HUES64 (cell line): ENCODE data around the gene LBX2.

Source experiments
- H3K27ac ChIP-seq: 2 replicates; pipeline ENCODE4 v1.7.0; 2013; ENCODE audit warnings: low read depth, low read length, inconsistent platforms
- H3K27me3 ChIP-seq: 2 replicates; pipeline ENCODE4 v1.6.1; 2013; ENCODE audit warnings: mild to moderate bottlenecking, low read length; ENCODE audit not compliant: insufficient read depth
- H3K36me3 ChIP-seq: 2 replicates; pipeline ENCODE4 v1.6.1; 2013; ENCODE audit warnings: mild to moderate bottlenecking, low read length; ENCODE audit not compliant: insufficient read depth
- H3K4me1 ChIP-seq: 2 replicates; pipeline ENCODE4 v1.6.1; 2013; ENCODE audit warnings: mild to moderate bottlenecking, low read length, moderate library complexity; ENCODE audit not compliant: insufficient read depth
- H3K4me3 ChIP-seq: 2 replicates; pipeline ENCODE4 v1.5.1; 2013; ENCODE audit warnings: mild to moderate bottlenecking, low read length, moderate library complexity
- H3K9ac ChIP-seq: 2 replicates; pipeline ENCODE4 v1.6.1; 2013; ENCODE audit warnings: mild to moderate bottlenecking, low read depth, low read length
- H3K9me3 ChIP-seq: 2 replicates; pipeline ENCODE4 v1.6.1; 2013; ENCODE audit warnings: low read depth, low read length; ENCODE audit not compliant: insufficient read depth
- WGBS: fragments of 150-250, 120-280 bp; methylation state at CpG from one replicate; pipeline ENCODE4 v1.1.7; 2013; ENCODE audit warnings: missing lambda C conversion rate; 5-methylcytosine and 5-hydroxymethylcytosine counted together

The LBX2 gene

DNA sequence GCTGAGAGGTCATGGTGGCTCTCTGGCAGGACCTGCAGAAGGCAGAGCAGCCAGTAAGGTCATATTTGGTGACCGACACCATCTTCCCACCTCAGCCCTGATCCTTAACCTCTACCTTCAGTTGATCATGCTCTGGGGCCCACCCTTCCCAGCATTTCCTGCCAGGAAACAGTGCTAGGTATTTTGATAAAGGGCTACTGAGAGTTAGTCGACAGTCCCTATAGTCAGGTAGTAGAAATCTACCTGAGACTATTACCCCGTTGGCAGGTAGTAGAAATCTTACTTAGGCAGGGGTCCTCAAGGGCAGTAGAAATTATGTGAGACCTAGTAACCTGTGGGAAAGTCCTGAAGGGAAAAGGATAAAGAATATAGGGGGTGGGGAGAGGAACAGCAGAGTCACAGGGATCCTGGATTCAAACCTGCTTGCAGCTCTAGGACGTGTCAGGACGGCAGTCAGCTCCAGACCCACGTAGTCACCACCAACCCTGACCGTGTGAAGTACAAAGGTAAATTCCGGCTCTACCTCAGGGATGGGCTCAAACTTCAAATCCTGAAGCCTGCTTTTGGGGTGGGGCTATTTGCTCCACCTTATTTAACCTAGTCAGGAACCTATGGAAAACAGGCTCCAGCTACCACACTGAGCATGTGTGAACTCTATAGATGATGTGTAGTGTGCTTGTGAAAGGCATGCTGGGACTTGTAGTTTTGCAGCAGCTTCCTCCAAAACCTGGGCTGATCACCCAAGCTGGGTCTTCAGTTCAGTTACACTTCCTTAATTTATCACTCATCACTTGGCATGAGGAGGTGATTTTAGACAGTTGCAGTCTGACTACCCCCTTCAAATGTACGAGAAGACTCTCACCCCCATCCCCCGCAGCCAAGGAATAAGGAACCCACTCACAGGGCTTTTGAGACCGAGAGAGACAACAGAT, 26.6 kb upstream of the LBX2 start, which contains the start of gene DQX1:
TSS of gene DQX1 (minus strand) at position 515 of the 932 bp plus-strand sequence. CDS start at position 13, 502 bp downstream.
- Histone ChIP-seq H3K27ac (no peak within 1 kb of the TSS), H3K4me1 (peaks cover 4% of the 10 kb centered on the region; the same call in 1 of the 2 replicates), H3K36me3 (peaks cover 21% of the 10 kb centered on the region), H3K9me3 (no peaks in the 10 kb centered on the region), H3K27me3 (peaks cover 17% of the 10 kb centered on the region; the same call in 1 of the 2 replicates), H3K9ac (no peak within 1 kb of the TSS), H3K4me3 (no peak within 1 kb of the TSS)
- 93% methylated on average over 11 of the region's 11 CpGs for WGBS

DNA sequence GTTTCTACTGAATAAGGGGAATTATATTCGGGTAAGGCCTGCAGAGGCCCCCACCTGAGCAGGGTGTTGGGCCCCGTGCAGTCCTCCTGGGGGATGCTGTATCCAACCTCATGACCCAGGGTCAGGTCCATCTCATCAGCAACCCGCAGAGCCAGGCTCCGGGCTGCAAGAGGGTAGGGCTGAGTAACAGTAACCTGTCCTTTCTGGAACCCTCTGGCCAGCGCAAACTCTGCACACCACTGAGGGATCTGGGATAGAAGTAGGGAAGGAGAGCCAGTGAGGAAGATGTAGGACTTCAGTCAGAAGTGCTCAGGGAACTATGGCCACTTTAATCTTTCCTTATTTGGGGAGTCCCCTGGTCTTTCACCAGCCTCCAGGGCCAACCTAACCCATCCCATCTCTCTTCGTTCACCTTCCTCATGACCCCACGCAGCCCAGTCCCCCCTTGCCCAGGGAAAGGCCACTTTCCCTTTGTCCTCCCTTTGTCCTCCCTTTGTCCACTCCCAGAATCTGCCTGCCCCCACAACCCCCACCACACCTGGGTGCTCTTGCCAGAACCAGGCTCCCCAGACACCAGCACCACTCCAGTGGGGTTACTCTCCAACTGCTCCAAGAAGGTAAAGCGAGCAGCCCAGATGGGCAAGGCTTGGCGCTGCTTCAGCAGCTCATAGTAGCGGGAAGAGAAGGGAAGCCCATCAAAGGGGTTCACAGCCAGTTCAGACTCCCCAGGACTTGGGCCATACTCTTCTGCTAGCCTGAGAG, 25.7 kb upstream of the LBX2 start:
- no peaks in the 10 kb centered on the region for H3K9me3 ChIP-seq
- H3K4me1 ChIP-seq, result peaks cover 4% of the 10 kb centered on the region; the same call in 1 of the 2 replicates
- H3K4me3 ChIP-seq, result no peak overlapping the region
- no peak overlapping the region for H3K9ac ChIP-seq
- no peak overlapping the region for H3K27ac ChIP-seq
- WGBS, result 91% methylated on average over 10 of the region's 10 CpGs
- peaks cover 26% of the 10 kb centered on the region for H3K27me3 ChIP-seq
- peaks cover 21% of the 10 kb centered on the region for H3K36me3 ChIP-seq

GRCh38 chr2:74524005-74524404, 24.6 kb upstream of the LBX2 start:
- Histone ChIP-seq H3K27me3 (peaks cover 37% of the 10 kb centered on the region), H3K9me3 (no peaks in the 10 kb centered on the region), H3K4me1 (peaks cover 4% of the 10 kb centered on the region; the same call in 1 of the 2 replicates), H3K36me3 (peaks cover 21% of the 10 kb centered on the region), H3K27ac (no peak overlapping the region), H3K9ac (no peak overlapping the region), H3K4me3 (no peak overlapping the region)
- WGBS, result 86% methylated on average over 9 of the region's 9 CpGs

- Histone ChIP-seq H3K4me1 (no peaks in the 10 kb centered on the region), H3K36me3 (peaks cover 13% of the 10 kb centered on the region), H3K9ac (no peak overlapping the region), H3K9me3 (no peaks in the 10 kb centered on the region), H3K27ac (no peak overlapping the region), H3K4me3 (no peak overlapping the region), H3K27me3 (peaks cover 52% of the 10 kb centered on the region)
- 86% methylated on average over 3 of the region's 3 CpGs for WGBS
Observed at GRCh38 chr2:74522516-74522915, 23.1 kb upstream of the LBX2 start.

- 0 out of 2 replicates have a peak, but pooled peaks cover 2% of the 10 kb centered on the region for H3K4me1 ChIP-seq
- no peak overlapping the region for H3K4me3 ChIP-seq
- WGBS, result 91% methylated on average over 13 of the region's 13 CpGs
- H3K9me3 ChIP-seq, result peaks cover 6% of the 10 kb centered on the region; the same call in 1 of the 2 replicates
- H3K27me3 ChIP-seq, result peaks cover 93% of the 10 kb centered on the region
- H3K27ac ChIP-seq, result no peak overlapping the region
- H3K36me3 ChIP-seq, result no peaks in the 10 kb centered on the region
- H3K9ac ChIP-seq, result no peak overlapping the region
Observed at GRCh38 chr2:74516650-74517049, 17.2 kb upstream of the LBX2 start.

DNA sequence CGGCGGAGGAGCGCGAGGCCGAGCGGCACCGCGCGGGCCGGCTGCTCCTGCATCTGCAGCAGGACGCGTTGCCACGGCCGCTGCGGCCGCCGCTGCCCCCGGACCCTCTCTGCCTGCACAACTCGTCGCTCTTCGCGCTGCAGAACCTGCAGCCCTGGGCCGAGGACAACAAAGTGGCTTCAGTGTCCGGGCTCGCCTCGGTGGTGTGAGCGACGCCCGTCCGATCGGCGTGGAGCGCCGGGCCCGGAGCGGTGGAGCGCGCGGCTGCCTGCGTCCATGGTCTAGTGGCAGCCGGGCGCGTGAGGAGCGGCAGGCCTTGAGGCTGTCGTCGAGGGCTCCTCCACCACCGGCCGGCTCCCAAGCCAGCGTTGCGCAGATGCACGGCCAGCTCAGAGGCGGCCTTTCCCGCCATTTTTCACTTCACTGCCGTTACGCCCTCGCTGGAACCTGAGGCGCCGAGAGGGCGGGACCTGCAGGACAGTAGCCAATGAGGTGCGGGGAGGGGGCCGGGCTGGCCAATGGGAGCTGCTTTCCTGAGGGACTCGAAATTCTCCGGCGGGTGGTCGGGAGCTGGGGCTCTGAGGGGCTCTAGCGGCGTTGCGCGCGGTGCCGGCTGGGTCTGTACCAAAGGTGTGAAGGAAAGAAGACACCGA, 16.7 kb upstream of the LBX2 start:
- Histone ChIP-seq H3K9me3 (peaks cover 6% of the 10 kb centered on the region; the same call in 1 of the 2 replicates), H3K4me3 (peak overlapping the region; percentile 37), H3K36me3 (no peaks in the 10 kb centered on the region), H3K9ac (no peak overlapping the region), H3K27me3 (peaks cover 99% of the 10 kb centered on the region), H3K4me1 (0 out of 2 replicates have a peak, but pooled peaks cover 2% of the 10 kb centered on the region), H3K27ac (no peak overlapping the region)
- WGBS, result 7% methylated on average over 72 of the region's 72 CpGs

DNA sequence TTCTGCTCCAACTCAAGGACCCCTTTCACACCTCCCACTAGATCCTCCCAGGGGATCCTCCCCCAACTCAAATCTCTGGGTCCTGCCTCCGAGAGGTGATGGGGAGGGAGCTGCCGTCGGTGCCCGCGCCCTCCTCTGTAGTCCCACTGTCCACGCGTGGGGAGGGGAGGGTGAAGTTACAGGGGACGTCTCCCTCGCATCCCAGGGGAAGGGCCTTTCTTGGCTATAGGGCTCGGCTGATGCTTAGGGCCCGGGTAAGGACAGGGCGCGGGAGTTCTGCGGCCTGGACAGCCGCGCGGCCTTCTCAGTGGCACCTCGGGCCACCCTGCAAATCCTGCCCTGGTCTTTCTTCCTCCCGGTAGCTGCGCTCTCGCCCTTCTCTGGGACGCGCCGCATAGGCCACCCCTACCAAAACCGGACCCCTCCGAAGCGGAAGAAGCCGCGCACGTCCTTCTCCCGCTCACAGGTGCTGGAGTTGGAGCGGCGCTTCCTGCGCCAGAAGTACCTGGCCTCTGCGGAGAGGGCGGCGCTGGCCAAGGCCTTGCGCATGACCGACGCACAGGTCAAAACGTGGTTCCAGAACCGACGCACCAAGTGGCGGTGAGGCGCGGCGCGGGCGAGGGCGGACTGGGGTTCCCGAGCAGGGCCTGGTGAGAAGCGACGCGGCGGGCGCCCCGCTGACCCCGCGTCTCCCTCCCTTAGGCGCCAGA, 16.0 kb upstream of the LBX2 start:
- Histone ChIP-seq H3K27ac (no peak overlapping the region), H3K9me3 (peaks cover 6% of the 10 kb centered on the region; the same call in 1 of the 2 replicates), H3K27me3 (peaks cover 100% of the 10 kb centered on the region), H3K4me3 (peak overlapping the region; percentile 37), H3K36me3 (no peaks in the 10 kb centered on the region), H3K9ac (no peak overlapping the region), H3K4me1 (0 out of 2 replicates have a peak, but pooled peaks cover 2% of the 10 kb centered on the region)
- WGBS, result 3% methylated on average over 60 of the region's 60 CpGs

DNA sequence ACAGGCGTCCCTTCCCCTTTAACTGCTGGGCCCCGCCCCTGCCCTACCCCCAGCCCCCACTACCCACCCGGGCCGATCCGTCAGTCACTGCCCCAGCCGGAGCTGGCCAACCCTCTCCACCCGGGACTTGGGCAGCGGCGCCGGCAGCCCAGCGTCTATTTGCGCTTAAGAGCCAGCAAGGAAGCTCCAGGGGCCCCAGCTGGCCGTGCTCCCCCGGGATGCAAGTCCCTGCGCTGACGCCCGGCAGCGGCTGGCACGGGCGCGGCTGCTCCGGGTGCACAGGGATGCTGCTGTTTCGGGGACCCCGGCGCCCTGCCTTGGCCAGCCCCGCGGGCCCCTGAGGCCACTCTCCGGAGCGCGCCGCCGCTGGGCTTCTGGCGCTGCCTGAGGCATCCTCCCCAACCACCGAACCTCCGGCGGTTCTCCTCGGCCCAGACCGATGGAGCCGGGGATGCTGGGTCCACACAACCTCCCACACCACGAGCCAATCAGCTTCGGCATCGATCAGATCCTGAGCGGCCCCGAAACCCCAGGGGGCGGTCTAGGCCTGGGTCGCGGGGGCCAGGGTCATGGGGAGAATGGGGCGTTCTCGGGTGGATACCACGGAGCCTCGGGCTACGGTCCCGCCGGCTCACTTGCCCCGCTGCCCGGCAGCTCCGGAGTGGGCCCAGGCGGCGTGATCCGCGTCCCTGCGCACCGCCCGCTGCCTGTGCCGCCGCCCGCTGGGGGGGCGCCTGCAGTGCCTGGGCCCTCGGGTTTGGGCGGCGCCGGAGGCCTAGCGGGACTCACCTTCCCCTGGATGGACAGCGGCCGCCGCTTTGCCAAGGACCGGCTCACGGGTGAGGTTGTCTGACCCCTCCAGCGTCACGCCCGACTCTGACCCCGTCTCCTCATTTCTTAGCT, 15.2 kb upstream of the LBX2 start, which contains the start of gene TLX2:
TSS of gene TLX2 (plus strand) at position 83 of the 903 bp plus-strand sequence. CDS start at position 440, 357 bp downstream.
- Histone ChIP-seq H3K9me3 (peaks cover 6% of the 10 kb centered on the region; the same call in 1 of the 2 replicates), H3K36me3 (no peaks in the 10 kb centered on the region), H3K4me3 (peak within 1 kb of the TSS; percentile 37), H3K27me3 (peaks cover 100% of the 10 kb centered on the region), H3K4me1 (0 out of 2 replicates have a peak, but pooled peaks cover 2% of the 10 kb centered on the region), H3K9ac (no peak within 1 kb of the TSS), H3K27ac (no peak within 1 kb of the TSS)
- WGBS, result 3% methylated on average over 82 of the region's 82 CpGs

DNA sequence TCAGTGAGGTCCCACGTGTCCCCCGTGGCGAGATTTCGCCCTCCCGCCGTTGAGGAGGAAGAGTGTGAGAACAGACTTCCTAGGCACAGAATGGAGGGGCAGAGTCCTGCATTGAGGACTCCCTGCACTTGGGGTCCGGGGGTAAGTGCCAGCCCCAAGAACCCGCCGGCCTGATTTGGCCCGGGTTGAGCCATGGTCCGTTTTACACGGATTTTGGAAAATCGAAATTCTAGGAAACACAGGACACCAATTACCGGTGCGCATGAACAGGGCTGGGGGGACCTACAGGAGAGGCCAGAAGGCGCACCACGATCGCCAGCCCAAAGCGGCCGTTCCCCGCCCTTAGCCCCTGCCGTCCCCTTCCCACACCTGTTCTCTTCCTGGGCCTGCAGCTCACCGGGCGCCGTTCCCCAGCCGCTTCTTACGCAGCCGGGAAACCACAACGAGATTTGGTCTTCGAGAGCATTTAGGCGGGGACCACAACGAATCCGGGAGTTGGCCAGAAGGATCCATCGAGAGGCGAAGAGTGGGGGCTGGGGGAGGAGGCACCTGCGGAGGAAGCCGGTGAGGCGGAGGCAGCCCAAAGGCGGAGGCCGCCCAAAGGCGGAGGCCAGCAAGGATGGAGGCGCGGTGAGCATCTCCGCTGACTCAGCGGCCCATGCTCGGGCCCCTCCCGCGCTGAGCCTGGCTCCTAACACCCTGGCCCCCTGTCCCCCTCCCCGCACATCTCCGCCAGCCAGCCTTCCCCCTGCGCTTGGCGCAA, 14.4 kb upstream of the LBX2 start:
- no peak overlapping the region for H3K9ac ChIP-seq
- peaks cover 6% of the 10 kb centered on the region; the same call in 1 of the 2 replicates for H3K9me3 ChIP-seq
- H3K4me3 ChIP-seq, result peak overlapping the region; percentile 26
- H3K4me1 ChIP-seq, result 0 out of 2 replicates have a peak, but pooled peaks cover 3% of the 10 kb centered on the region
- no peak overlapping the region for H3K27ac ChIP-seq
- no peaks in the 10 kb centered on the region for H3K36me3 ChIP-seq
- WGBS, result 1% methylated on average over 52 of the region's 52 CpGs
- H3K27me3 ChIP-seq, result peaks cover 100% of the 10 kb centered on the region
